BJ (cell line): ENCODE measurements around the gene MAML2. TPM values are rescaled to one million over a fixed set of nuclear protein-coding genes. Genes with fewer than 3 reads are reported as not detected.

Source experiments
- CTCF ChIA-PET: fragments of 350-600 bp; formaldehyde crosslinking; extraction: SDS; loops from one replicate; lab custom pipeline; 2021; ENCODE audit warnings: antibody characterized with exemption, inconsistent platforms; lab: Yijun Ruan, JAX
- POLR2A ChIA-PET: fragments of 300-600 bp; sonication (Branson Sonifier 250); formaldehyde crosslinking; extraction: SDS; loops from one replicate; lab custom pipeline; 2021; ENCODE audit warnings: antibody characterized with exemption; lab: Charles Lee
- DNase-seq: peaks from one replicate; pipeline ENCODE4 v3.0.0-alpha.2; 2011; ENCODE audit warnings: low read depth
- H3K27me3 ChIP-seq: 2 replicates; pipeline ENCODE4 v1.6.0; 2011; ENCODE audit warnings: low read length; ENCODE audit not compliant: control insufficient read depth, insufficient read depth
- H3K36me3 ChIP-seq: 2 replicates; pipeline ENCODE4 v1.5.1; 2011; ENCODE audit warnings: low read length; ENCODE audit not compliant: control insufficient read depth, insufficient read depth
- H3K4me3 ChIP-seq: 2 replicates; pipeline ENCODE4 v1.5.1; 2011; ENCODE audit warnings: low read depth, mild to moderate bottlenecking, control low read depth, low read length
- CTCF ChIP-seq: IDR thresholded peaks from 2 replicates; pipeline ENCODE4 v1.5.1; 2011; ENCODE audit warnings: low read depth, mild to moderate bottlenecking, control low read depth, inconsistent platforms, low read length, moderate library complexity; ENCODE audit not compliant: insufficient read depth
- polyA plus RNA-seq: library from polyadenylated mRNA; depleted of rRNA; stranded (reverse); fragments of >200 nt; gene quantifications from 2 replicates; pipeline ENCODE4 v1.2.3, GENCODE V29; 2011

The MAML2 gene
- polyA plus RNA-seq, 1 experiment, result 22.0 TPM

GRCh38 chr11:96367342-96367741, 24.3 kb upstream of the MAML2 start:
- ChIA-PET CTCF (no interaction called here), POLR2A (no interaction called here)
- DNase-seq, result no peak
- no peaks in the 10 kb centered on the region for H3K27me3 ChIP-seq
- no peaks in the 10 kb centered on the region for H3K36me3 ChIP-seq
- no peak for TF ChIP-seq CTCF
- H3K4me3 ChIP-seq, result no peak overlapping the region

- DNase-seq, result no peak
- ChIA-PET POLR2A (no interaction called here), CTCF (interaction anchor here (1.6 kb wide), 1 partner anchor 23 kb away, joined by 7 read pairs; the partner anchor contains the start of gene MAML2)
- Histone ChIP-seq H3K27me3 (no peaks in the 10 kb centered on the region), H3K4me3 (no peak overlapping the region), H3K36me3 (no peaks in the 10 kb centered on the region)
- TF ChIP-seq CTCF, result no peak
Observed at GRCh38 chr11:96366024-96366423, 23.0 kb upstream of the MAML2 start.

DNA sequence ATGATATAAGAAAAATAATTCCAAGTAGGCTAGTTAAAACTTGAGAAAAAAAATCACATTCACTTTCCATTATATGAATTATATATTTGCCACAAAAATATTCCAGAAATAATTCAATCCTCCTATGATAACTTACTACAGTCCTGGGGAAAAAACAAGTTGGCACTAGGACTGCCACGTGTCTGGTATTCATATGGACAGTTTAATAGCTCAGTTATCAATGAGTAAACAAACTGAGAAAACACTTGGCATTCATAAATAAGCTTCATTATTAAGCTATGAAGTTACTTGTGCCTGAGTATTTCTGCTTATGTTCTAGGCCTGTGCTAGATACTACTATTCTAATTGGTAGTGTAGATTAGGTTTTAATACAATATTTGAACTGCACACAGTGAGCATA, 22.5 kb upstream of the MAML2 start:
- CTCF ChIA-PET, result interaction anchor here (1.6 kb wide), 1 partner anchor 22 kb away, joined by 7 read pairs; the partner anchor contains the start of gene MAML2
- no peak for DNase-seq
- Histone ChIP-seq H3K4me3 (no peak overlapping the region), H3K36me3 (no peaks in the 10 kb centered on the region), H3K27me3 (no peaks in the 10 kb centered on the region)
- TF ChIP-seq CTCF, result no peak
- POLR2A ChIA-PET, result no interaction called here

DNA sequence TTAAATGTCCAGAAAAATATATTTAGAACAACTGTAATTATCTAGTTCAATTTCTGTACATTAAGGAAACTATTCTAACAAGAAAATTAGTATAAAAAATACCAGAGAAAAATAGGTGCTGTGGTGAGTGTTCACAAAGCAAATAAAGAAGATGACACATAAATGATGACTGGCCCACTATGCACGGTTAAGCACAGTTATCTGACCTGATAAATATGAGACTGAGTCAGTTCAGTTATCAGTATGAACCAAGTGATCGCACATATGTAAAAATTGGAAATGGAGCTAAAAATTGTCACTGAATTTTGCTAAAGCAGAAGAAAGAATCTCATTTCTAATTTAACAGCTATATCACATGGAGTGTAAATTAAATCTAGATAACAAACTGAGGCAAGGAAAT, 18.8 kb upstream of the MAML2 start:
- CTCF ChIA-PET, result interaction anchor here (2.1 kb wide), 1 partner anchor 19 kb away, joined by 7 read pairs; the partner anchor contains the start of gene MAML2
- H3K27me3 ChIP-seq, result no peaks in the 10 kb centered on the region
- no peak for DNase-seq
- POLR2A ChIA-PET, result no interaction called here
- no peak overlapping the region for H3K4me3 ChIP-seq
- no peaks in the 10 kb centered on the region for H3K36me3 ChIP-seq
- no peak for TF ChIP-seq CTCF

- ChIA-PET CTCF (interaction anchor here (1.7 kb wide), 1 partner anchor 15 kb away, joined by 4 read pairs; the partner anchor contains the start of gene MAML2), POLR2A (no interaction called here)
- TF ChIP-seq CTCF, result no peak
- Histone ChIP-seq H3K36me3 (no peaks in the 10 kb centered on the region), H3K4me3 (no peak overlapping the region), H3K27me3 (no peaks in the 10 kb centered on the region)
- no peak for DNase-seq
Observed at GRCh38 chr11:96358321-96358720, 15.3 kb upstream of the MAML2 start.
